PC-9 (cell line): ENCODE results near the gene GALNT5. TPM values are rescaled to one million over a fixed set of nuclear protein-coding genes. Genes with fewer than 3 reads are reported as not detected.

Source experiments
- BruUV-seq: library from RNA; stranded (reverse); fragments of 400-500 nt; replicated peaks from 2 replicates; lab custom pipeline; 2021; lab: Mats Ljungman, UMichigan
- CTCF ChIA-PET: fragments of 300-600 bp; sonication (Branson Sonifier 250); formaldehyde crosslinking; loops from one replicate; lab custom pipeline; 2022; ENCODE audit warnings: antibody characterized with exemption; lab: Charles Lee
- POLR2A ChIA-PET: fragments of 300-600 bp; sonication (Branson Sonifier 250); formaldehyde crosslinking; loops from one replicate; lab custom pipeline; 2022; ENCODE audit warnings: antibody characterized with exemption; ENCODE audit not compliant: unreplicated experiment; lab: Charles Lee
- DNase-seq, 2 experiments: peaks; one replicate each; pipeline versions ENCODE4 v3.0.0 to v3.0.0-alpha.2; 2015 to 2022; ENCODE audit warnings: mixed read lengths in 1 of 2
- H2AFZ ChIP-seq: fragments of 200-600 bp; sonication (generic); 2 replicates; pipeline ENCODE4 v1.8.1; 2017; ENCODE audit warnings: antibody characterized with exemption
- H3F3A ChIP-seq: fragments of 200-600 bp; sonication (generic); 2 replicates; pipeline ENCODE4 v1.8.1; 2017; ENCODE audit warnings: antibody characterized with exemption, mild to moderate bottlenecking, low read depth; ENCODE audit not compliant: insufficient read depth
- H3K27ac ChIP-seq: fragments of 200-600 bp; sonication (generic); 2 replicates; pipeline ENCODE4 v1.6.1; 2016; ENCODE audit warnings: mixed run types
- H3K27me3 ChIP-seq: fragments of 200-600 bp; sonication (generic); 2 replicates; pipeline ENCODE4 v1.6.1; 2016; ENCODE audit warnings: low read depth, mixed run types; ENCODE audit not compliant: insufficient read depth
- H3K36me3 ChIP-seq: fragments of 200-600 bp; sonication (generic); 2 replicates; pipeline ENCODE4 v1.6.1; 2016; ENCODE audit warnings: low read depth, mixed run types
- H3K4me1 ChIP-seq: fragments of 200-600 bp; sonication (generic); replicated peaks from 2 replicates; pipeline ENCODE4 v1.6.1; 2016; ENCODE audit warnings: mixed run types; ENCODE audit not compliant: insufficient read depth
- H3K4me2 ChIP-seq: fragments of 200-600 bp; sonication (generic); 2 replicates; pipeline ENCODE4 v1.6.1; 2017; ENCODE audit warnings: mixed run types
- H3K4me3 ChIP-seq: fragments of 200-600 bp; sonication (generic); 2 replicates; pipeline ENCODE4 v1.6.1; 2016; ENCODE audit warnings: mixed run types
- H3K79me2 ChIP-seq: fragments of 200-600 bp; sonication (generic); 2 replicates; pipeline ENCODE4 v1.6.1; 2017; ENCODE audit warnings: low read depth, mixed run types
- H3K9me2 ChIP-seq: fragments of 200-600 bp; sonication (generic); 2 replicates; pipeline ENCODE4 v1.8.1; 2017; ENCODE audit warnings: mild to moderate bottlenecking; ENCODE audit not compliant: insufficient read depth
- H3K9me3 ChIP-seq: fragments of 200-600 bp; sonication (generic); 2 replicates; pipeline ENCODE4 v1.8.1; 2016; ENCODE audit warnings: low read depth; ENCODE audit not compliant: insufficient read depth
- H4K20me1 ChIP-seq: fragments of 200-600 bp; sonication (generic); 2 replicates; pipeline ENCODE4 v1.8.1; 2017; ENCODE audit not compliant: insufficient read depth
- EZH2 ChIP-seq: fragments of 200-600 bp; sonication (generic); IDR thresholded peaks from 2 replicates; pipeline ENCODE4 v1.8.0; 2017; ENCODE audit warnings: antibody characterized with exemption, low read depth
- intact Hi-C: fragments of 100-400 bp; cut with micrococcal nuclease; formaldehyde crosslinking; loops from one replicate; pipeline ENCODE4 v1.10.0; 2022; ENCODE audit not compliant: unreplicated experiment
- total RNA-seq: library from RNA; stranded (reverse); gene quantifications from 2 replicates; pipeline ENCODE4 v1.2.3, GENCODE V29; 2021
- TF ChIP-seq, protein P1 (sequence below): fragments of 200-600 bp; sonication (generic); conservative IDR thresholded peaks from 2 replicates; pipeline ENCODE4 v1.6.1; 2017; ENCODE audit warnings: mixed run types, antibody characterized with exemption, mild to moderate bottlenecking, moderate library complexity

GALNT5 gene
- total RNA-seq, 1 experiment from 2014 or later = 1.9 TPM

GRCh38 chr2:157320409-157320808 is 62.9 kb downstream of the GALNT5 start:
- intact Hi-C loops = no loop called here

GRCh38 chr2:157321466-157321865 is 64.0 kb downstream of the GALNT5 start:
- no peaks in the 10 kb centered on the region for H4K20me1 ChIP-seq
- H3K9me3 ChIP-seq = no peaks in the 10 kb centered on the region
- ChIA-PET POLR2A (no interaction called here), CTCF (no interaction called here)
- no peak for DNase-seq
- no peak overlapping the region for H3K4me3 ChIP-seq
- H3K27ac ChIP-seq = no peak overlapping the region
- no peak for TF ChIP-seq EZH2
- TF ChIP-seq, protein P1, sequence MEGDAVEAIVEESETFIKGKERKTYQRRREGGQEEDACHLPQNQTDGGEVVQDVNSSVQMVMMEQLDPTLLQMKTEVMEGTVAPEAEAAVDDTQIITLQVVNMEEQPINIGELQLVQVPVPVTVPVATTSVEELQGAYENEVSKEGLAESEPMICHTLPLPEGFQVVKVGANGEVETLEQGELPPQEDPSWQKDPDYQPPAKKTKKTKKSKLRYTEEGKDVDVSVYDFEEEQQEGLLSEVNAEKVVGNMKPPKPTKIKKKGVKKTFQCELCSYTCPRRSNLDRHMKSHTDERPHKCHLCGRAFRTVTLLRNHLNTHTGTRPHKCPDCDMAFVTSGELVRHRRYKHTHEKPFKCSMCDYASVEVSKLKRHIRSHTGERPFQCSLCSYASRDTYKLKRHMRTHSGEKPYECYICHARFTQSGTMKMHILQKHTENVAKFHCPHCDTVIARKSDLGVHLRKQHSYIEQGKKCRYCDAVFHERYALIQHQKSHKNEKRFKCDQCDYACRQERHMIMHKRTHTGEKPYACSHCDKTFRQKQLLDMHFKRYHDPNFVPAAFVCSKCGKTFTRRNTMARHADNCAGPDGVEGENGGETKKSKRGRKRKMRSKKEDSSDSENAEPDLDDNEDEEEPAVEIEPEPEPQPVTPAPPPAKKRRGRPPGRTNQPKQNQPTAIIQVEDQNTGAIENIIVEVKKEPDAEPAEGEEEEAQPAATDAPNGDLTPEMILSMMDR = no peak
- no peaks in the 10 kb centered on the region for H3K9me2 ChIP-seq
- H3K4me2 ChIP-seq = no peak overlapping the region
- no peaks in the 10 kb centered on the region for H3K4me1 ChIP-seq
- H3F3A ChIP-seq = no peaks in the 10 kb centered on the region
- no peaks in the 10 kb centered on the region for H3K79me2 ChIP-seq
- no peaks in the 10 kb centered on the region for H3K36me3 ChIP-seq
- H3K27me3 ChIP-seq = no peaks in the 10 kb centered on the region
- BruUV-seq = no TSS peak
- intact Hi-C loops = no loop called here
- no peak overlapping the region for H2AFZ ChIP-seq

More at GRCh38 chr2:157320409-157320808, 62.9 kb downstream of the GALNT5 start:
- BruUV-seq = no TSS peak
- DNase-seq = no peak
- H3K4me2 ChIP-seq = no peak overlapping the region
- H3F3A ChIP-seq = no peaks in the 10 kb centered on the region
- H3K9me3 ChIP-seq = no peaks in the 10 kb centered on the region
- no peak overlapping the region for H3K4me3 ChIP-seq
- no peaks in the 10 kb centered on the region for H3K27me3 ChIP-seq
- no peaks in the 10 kb centered on the region for H3K36me3 ChIP-seq
- no peaks in the 10 kb centered on the region for H4K20me1 ChIP-seq
- POLR2A ChIA-PET = interaction anchor here (0.7 kb wide), 1 partner anchor 278 kb away, joined by 3 read pairs; no protein-coding TSS in a partner anchor
- CTCF ChIA-PET = no interaction called here
- H2AFZ ChIP-seq = no peak overlapping the region
- H3K9me2 ChIP-seq = no peaks in the 10 kb centered on the region
- H3K27ac ChIP-seq = no peak overlapping the region
- no peak for TF ChIP-seq EZH2
- TF ChIP-seq, protein P1 = no peak
- no peaks in the 10 kb centered on the region for H3K4me1 ChIP-seq
- no peaks in the 10 kb centered on the region for H3K79me2 ChIP-seq

DNA sequence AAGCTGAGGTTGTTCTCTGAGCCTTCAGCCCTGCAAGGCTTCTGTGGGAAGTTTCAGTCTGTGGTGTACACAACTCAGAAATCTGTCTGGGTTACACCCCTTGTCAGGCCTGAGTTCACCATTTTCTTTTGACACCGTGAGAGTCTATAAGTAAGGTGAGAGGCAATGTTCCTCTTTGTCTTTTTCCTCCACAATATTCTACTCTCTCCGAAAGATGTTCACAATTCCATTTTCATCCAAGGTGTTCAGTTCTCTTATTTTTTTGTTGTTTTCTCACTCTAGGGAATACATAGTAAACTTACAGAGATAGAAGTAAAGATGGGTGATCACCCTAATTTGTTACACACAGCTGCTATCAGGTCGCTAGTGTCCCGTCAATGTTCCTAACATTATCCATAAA is 64.9 kb downstream of the GALNT5 start:
- DNase-seq = no peak
- POLR2A ChIA-PET = no interaction called here
- no peaks in the 10 kb centered on the region for H3F3A ChIP-seq
- H3K9me3 ChIP-seq = no peaks in the 10 kb centered on the region
- intact Hi-C loops = no loop called here
- no peaks in the 10 kb centered on the region for H3K9me2 ChIP-seq
- H3K79me2 ChIP-seq = no peaks in the 10 kb centered on the region
- CTCF ChIA-PET = no interaction called here
- H3K4me2 ChIP-seq = no peak overlapping the region
- H4K20me1 ChIP-seq = no peaks in the 10 kb centered on the region
- no peaks in the 10 kb centered on the region for H3K27me3 ChIP-seq
- H3K4me3 ChIP-seq = no peak overlapping the region
- no peaks in the 10 kb centered on the region for H3K36me3 ChIP-seq
- no peaks in the 10 kb centered on the region for H3K4me1 ChIP-seq
- BruUV-seq = no TSS peak
- TF ChIP-seq, protein P1 = no peak
- no peak for TF ChIP-seq EZH2
- no peak overlapping the region for H2AFZ ChIP-seq
- no peak overlapping the region for H3K27ac ChIP-seq
